HG03045 (cell line): ENCODE data around the gene IL6ST.

Source experiments
- ATAC-seq: cut with Tn5 transposase; IDR thresholded peaks from one replicate; pipeline ENCODE4 v1.9.1; 2021; ENCODE audit warnings: mild to moderate bottlenecking, moderate library complexity; ENCODE audit not compliant: unreplicated experiment

Gene IL6ST

DNA sequence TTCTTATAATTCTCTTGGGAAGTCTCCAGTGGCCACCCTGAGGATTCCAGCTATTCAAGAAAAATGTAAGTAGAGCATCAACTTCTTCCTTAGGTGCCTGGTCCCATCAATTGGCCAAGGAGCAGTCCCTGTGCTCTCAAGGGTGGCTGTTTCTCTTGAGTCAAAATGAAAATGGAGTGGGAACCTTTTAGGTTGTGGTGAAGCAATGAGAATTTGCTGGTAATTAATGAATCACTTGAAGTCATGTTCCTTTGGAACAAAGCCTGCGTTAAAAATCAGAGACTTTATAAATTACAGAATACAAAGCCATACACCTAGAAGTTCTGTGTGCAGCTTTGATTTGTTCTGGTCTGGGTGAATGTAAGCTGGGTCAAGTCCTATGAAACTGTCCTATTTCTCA is 94.7 kb downstream of the IL6ST start:
- ATAC-seq = no peak

DNA sequence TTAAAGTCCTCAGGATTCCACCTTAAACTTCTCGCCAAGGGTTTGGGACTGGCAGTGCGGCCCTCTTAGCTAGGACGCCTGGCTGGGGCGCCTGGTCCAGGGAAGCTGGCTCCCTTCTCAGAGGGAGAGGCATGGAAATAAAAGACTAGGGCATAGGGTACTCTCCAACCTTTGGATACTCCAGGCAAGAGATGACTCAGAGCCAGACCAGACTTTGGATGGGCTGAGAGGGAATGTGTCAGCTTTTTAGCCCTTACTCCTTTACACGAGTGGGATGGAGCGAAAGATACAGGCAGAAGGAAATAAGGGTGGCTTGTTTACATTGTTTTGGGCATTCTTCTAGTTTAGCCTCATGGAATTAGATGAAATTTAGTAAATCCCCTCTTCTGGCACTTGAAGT is 95.4 kb downstream of the IL6ST start:
- no peak for ATAC-seq

DNA sequence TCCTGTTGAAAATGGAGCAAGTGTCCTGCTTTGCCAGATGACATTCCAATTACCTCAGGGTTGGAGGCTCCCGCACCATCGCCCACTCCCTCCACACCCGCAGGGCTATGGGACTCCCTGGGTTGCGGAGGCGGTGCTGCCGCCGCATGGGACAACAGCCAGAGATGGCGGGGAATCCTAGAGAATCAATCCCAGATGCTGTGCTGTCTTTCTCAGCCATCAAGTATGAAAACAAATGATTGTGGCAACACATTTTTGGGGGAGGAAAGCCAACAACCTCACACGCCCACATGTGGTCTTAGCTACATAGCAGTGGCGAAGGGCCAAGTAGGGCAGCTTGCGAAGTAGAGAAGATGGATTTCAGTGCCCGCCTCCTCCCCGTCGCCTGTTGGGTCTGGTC is 96.9 kb downstream of the IL6ST start:
- ATAC-seq = no peak

DNA sequence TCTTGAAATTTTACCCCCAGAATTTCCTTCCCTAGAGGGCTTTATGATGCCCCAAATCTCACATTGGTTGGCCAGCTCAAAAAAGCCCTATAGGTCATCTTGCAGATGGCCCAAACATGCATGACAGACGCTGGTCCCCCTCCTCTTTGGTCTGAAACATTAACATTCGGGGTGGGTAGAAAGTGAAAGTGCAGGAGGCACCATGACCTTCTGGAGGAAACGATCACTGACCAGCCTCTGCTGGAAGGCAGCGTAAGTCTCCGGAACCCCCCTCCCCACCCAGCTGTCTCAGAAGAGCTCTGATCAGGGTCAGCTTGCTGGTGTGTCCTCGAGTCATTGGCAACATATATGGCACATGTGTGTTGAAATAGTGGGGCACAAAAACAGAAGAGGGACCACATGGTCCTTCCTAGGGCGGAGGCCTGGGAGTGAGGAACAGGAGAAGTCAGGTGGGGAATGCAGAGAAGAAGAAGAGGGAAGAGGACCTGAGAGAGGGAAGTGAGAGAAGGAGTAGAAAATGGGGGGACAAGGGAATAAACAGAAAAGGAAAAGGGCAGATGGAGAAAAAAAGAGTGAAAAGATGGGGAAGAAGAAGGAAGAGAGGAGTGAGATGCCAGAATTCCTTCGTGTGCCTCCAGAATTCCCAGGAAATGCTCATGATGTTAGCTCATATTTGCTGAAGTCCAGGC is 97.4 kb downstream of the IL6ST start:
- no peak for ATAC-seq

DNA sequence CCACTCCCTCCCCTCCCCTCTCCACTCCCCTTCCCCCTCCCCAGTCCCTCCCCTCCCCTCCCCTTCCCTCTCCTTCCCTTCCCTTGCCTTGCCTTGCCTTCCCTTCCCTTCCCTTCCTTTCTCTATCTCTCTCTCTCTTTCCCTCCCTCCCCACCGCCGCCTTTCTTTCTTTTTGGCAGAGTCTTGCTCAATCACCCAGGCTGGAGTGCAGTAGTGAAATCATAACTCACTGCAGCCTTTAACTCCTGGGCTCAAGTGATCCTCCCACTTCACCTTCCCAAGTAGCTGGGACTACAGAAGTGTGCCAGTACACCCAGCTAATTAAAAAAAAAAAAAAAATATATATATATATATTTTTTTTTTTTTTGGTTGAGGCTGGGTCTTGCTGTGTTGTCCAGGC is 98.1 kb downstream of the IL6ST start:
- ATAC-seq = no peak

DNA sequence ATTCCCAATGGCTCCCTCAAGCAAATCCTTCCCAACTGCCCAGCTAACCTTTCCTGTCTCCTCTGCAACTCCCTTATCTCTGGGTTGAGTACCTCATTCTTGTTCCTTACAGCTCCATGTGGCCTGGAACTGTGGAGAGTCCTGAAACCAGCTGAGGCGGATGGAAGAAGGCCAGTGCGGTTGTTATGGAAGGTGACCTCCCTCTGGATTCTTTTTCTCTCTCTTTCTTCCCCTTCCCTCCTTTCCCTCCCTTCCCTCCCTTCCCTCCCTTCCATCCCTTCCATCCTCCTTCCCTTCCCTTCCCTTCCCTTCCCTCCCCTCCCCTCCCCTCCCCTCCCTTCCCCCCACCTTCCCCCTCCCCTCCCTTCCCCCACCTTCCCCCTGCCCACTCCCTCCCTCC is 98.5 kb downstream of the IL6ST start:
- ATAC-seq = no peak

DNA sequence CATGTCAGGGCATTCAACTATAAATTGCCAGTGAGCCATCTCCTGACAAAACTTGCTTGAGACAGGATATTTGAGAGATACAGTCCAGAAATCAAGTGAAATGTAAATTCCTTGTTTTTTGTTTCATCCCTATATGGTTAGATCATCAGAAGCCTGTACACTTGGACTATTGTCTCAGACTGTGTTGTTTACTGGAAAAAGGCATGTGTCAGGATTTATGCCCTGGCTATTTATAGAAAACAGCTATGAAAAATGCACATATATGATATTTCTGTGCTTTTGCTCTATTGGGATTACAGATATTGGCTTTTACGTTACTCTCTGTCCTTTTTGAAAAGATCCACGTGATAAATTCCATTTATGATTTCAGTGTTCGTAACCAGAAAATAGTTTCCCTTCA is 99.4 kb downstream of the IL6ST start:
- no peak for ATAC-seq

DNA sequence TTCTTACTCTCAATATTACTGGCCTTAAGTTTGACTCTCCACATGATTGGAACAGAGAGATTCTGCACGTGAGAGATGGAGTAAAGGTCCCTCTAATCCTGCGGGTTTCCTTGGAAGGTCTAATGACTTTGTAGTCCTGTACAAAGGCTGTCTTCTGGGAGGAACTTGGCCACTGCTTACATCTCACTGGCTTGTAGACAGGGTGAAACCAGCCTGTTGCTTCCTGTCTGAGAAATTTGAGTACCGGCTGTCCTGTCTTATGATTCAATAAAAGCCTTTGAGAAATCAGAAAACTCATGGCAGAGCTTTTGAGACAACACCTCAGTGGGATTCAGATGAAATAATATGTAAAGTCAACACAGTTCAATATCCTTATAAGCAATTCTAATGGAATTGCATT is 100.6 kb downstream of the IL6ST start:
- ATAC-seq = no peak

DNA sequence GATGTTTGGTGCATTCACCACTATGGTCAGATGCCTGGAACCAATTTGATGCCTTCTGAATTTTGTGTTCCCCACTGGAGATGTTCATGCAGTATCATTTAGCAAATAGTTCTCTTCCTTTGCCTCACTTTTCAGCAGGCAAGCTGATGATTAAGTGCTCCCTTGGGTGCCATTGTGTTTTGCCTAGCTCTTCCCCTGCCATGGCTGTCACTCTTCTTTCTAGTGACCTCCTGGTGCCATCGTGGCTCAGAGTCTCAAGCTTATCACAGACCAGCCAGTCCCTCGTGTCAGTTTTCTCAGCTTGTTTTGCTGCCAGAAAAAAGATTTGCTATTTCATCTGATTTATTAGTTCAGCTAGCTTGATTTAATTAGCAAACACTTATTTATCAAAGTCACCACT is 102.3 kb downstream of the IL6ST start:
- ATAC-seq = no peak

DNA sequence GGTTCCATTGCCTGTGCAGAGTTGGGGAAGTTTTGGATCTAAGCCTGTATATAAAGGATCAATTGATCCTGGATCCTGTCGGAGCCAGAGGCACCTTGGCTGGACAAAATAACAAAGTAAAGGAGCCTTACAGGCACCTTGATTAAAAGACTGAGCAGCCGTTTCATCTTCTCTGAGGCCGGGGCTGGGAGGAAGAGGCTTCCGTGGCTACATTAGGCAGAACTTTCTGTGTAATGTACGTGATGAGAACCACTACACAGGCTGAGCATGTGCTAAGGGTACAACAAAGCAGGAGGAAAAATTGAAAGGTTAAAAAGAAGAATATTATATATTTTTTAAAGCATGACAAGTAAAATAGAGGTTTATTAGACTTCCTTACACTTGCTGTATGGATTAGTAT is 106.6 kb downstream of the IL6ST start:
- ATAC-seq = no peak

DNA sequence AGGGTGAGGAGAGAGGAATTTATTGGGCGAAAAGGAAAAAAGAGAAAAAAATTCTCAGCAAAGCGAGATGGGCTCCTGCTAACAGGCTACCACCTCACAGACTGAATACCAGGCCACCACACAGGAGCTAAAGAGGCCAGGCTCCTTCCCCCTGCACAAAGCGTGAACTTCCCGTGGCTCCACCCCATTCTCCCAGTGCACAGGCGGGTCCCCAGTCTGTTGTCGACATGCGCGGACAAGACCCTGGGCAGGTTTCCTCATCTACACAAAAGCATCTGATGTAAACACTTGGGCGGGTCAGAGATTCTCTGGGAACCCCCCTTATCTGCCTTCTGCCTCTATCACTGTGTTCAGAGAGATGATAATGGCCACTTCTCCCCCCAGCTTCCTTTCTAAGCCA is 109.4 kb downstream of the IL6ST start:
- ATAC-seq = no peak
